AG09309 (cell line): ENCODE results near the gene OR10A6.
A peak's percentile ranks its signal among the peaks of the same experiment; 100 is the strongest.

Experiments
- DNase-seq: peaks from one replicate; pipeline ENCODE4 v3.0.0-alpha.2; 2010; ENCODE audit warnings: low read depth
- H3K4me3 ChIP-seq: 2 replicates; pipeline ENCODE4 v1.5.1; 2011; ENCODE audit warnings: mild to moderate bottlenecking, low read depth, low read length, moderate library complexity; ENCODE audit not compliant: control insufficient read depth
- CTCF ChIP-seq: IDR thresholded peaks from 2 replicates; pipeline ENCODE4 v1.5.1; 2011; ENCODE audit warnings: mild to moderate bottlenecking, low read depth, low read length, inconsistent platforms; ENCODE audit not compliant: insufficient read depth, control insufficient read depth; ENCODE audit errors: missing control alignments

The OR10A6 gene

DNA sequence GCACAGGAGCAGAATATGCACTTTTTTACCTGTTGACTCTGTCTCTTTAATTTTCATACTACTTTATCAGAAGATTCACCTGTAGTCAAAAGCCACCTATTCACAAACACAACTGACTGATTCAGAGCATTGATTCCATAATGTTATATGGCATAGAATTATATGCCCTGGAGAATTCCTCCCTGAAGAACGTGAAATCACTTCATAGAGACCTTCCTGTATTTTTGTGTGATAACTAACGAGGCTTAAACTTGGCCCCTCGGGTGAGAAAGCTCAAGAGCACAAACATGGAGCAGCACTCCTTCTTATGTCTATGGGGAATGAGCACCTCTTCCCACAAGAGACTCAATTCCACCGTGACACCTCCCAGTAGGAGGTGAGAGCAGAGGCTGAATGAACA, at the start of gene OR10A6:
OR10A6 (minus strand) TSS at position 101 of the 400 bp plus-strand sequence. CDS start 2,606 bp downstream, outside the sequence.
- DNase-seq: no peak
- TF ChIP-seq CTCF: no peak

GRCh38 chr11:7977232-7977917, 46.3 kb upstream of the OR10A6 start:
- no peak overlapping the region for H3K4me3 ChIP-seq
- TF ChIP-seq CTCF: no peak
- peak; percentile 89 for DNase-seq

More for the DNA sequence above, at the start of gene OR10A6:
- H3K4me3 ChIP-seq: no peak within 1 kb of the TSS

DNA sequence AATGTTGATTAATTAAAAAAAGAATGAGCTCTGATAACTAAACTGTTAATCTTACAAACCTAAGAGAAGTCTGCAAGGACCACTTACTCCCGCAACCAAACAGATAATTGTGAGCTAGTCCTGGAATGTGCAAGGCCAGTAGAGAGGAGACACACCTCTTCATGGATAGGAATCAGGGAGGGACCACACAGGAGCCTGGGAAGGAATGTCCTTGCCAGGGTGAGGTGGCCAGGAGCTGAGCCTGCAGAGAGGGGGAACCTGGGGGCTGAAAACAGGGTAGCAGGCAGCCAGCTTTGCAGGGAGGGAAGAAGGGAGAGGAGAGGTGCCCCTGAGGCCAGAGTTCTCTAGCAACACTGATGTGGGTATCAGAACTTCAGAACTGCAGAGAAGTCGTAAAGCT, 43.6 kb upstream of the OR10A6 start:
- no peak for DNase-seq
- no peak for TF ChIP-seq CTCF
- no peak overlapping the region for H3K4me3 ChIP-seq

DNA sequence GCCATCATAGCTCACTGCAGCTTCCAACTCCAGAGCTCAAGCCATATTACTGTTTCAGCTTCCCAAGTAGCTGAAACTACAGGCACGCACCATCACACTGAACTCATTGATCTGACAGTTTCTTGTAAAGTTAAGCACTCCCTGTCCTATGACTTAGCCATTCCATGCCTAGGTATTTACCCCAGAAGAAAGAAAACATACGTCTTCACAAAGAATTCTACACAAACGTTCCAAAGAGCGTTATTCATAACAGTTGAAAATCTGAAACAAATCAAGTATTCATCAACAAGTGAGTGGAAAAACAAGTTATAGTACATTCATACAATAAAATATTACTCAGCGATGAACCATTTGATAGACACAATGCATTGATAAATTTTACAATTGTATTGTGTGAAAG, 41.9 kb upstream of the OR10A6 start:
- TF ChIP-seq CTCF: no peak
- H3K4me3 ChIP-seq: no peak overlapping the region
- DNase-seq: peak; percentile 59

DNA sequence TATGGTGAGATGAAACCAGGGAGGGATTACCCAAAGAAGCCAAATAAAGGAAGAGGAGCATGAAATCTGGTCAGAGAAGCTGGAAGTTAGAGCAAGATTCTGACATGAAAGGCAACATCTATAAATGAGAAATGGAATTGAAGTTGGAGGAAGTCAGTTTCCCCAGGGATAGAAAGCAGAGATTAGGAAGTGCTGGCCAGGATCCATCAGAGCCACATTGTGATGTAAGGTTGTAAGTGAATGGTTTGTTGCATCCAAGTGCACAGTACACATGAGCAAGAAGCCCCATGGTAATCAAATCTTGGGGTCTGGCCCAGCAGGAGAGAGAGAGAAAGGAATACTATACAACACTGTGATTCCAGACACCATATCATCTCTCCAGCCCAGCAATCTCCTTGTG, 40.8 kb upstream of the OR10A6 start:
- H3K4me3 ChIP-seq: no peak overlapping the region
- TF ChIP-seq CTCF: no peak
- DNase-seq: no peak

- no peak for DNase-seq
- TF ChIP-seq CTCF: no peak
- no peak overlapping the region for H3K4me3 ChIP-seq
These were observed 38.9 kb upstream of the OR10A6 start for GRCh38 chr11:7969756-7970646.
